ENCODE results near the gene DARS1.

DARS1 gene

DNA sequence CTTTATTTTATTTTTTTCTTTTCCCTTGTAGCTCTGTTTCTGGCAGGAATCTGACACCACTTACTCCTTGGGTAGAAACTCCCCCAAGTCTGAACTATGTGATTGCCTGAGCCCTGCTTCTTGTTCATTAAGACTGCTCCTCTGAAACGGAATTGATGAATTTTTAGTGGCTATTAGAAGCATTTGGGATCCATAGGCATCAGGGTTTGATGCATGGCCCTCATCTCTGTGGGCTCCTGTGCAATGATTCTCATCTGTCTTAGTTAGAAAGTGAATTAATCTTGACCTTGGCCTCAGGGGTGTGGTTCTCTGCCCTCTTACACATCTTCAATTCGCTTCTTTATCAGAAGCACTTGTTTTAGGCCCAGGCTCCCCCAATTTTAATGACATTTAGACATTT is 31.0 kb upstream of the DARS1 start:
- DNase-seq (ENCODE audit: low read depth in 2 of 2, low spot score in 1 of 2), result no peak

DNA sequence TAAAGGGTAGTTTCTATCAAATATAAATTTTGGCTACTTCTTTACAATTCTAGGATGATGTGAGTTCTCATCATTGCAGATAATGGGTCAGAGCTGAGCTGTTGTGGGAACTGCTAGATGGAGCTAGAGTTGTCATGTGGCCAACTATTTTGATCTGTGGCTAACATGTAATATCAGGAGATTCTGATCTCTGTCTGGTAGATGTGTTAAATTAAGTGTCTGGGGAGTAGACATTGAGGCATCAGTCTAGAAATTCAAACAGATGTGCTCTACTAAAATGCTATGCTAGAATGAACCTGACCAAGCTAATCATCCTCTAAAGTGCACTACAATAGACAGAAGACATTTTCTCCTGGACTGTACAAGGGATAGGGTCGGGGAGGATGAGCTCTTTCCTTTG is 30.3 kb upstream of the DARS1 start:
- no peak for DNase-seq (ENCODE audit: low read depth in 2 of 2, low spot score in 1 of 2)

DNA sequence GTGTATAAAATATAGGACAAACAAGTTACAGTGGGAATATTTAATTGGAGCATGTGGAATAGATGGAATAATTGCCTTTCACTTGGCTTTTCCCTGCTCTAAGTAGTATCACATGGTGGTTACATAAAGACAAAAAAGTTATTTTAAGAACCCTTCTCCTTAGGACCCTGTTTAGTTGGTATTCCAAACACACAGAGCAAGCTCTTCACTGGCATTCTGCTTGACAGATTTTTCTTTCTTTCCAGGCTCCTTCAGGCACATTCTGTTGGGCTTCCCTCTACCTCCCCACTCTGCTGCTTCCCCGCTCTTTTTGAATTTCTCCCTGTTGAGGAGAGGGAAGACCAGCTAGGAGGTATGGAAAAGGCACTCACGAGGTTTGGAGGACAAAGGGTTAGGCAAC is 29.0 kb upstream of the DARS1 start:
- no peak for DNase-seq (ENCODE audit: low read depth in 2 of 2, low spot score in 1 of 2)

DNA sequence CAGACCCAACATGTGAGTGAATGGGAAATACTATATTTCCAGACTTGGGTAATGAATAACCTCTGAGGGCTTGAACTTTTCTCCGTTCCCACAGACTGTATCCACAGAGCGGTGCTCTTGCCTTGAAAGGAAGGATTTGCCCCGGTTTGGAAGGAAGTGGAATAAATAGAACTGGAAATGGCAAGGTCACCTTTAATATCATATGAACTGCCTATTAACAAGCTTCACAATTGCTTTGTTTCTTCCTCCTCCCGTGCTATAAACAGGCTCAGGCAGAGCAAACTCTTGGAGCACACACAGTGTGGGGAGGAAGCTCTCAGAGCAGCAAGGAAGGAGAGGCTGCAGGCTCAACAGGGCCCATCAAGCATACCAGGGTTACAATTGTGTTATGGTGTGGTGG is 28.5 kb upstream of the DARS1 start:
- DNase-seq (ENCODE audit: low read depth in 2 of 2, low spot score in 1 of 2), result no peak

DNA sequence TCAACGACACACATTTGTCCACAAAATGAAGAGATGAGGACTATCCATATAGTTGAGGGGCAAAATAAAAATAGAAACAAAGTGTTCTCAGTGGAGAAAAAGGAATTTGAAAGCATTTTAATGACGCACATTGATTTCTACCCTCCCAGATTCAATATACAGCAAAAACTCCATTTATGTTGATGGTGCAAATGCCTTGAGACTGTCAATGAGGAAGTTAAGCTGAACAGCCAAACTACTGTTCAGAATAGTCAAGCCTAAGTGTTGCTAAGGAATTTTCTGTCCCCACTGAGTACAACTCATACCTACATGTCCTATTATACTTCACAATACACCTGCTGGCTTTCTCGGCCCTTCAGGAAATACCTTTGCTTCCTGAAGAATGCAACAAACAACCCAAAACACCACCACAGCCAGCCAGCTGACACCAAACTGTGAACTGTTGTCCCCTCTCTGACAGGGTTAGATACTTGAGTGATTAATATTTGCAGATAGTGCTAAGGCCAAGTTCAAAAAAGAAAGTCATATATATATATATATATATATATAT is 27.8 kb upstream of the DARS1 start:
- DNase-seq (ENCODE audit: low read depth in 2 of 2, low spot score in 1 of 2), result no peak

- no peak for DNase-seq (ENCODE audit: low read depth in 2 of 2, low spot score in 1 of 2)
Measured at GRCh38 chr2:136012315-136012714, 26.9 kb upstream of the DARS1 start.

DNA sequence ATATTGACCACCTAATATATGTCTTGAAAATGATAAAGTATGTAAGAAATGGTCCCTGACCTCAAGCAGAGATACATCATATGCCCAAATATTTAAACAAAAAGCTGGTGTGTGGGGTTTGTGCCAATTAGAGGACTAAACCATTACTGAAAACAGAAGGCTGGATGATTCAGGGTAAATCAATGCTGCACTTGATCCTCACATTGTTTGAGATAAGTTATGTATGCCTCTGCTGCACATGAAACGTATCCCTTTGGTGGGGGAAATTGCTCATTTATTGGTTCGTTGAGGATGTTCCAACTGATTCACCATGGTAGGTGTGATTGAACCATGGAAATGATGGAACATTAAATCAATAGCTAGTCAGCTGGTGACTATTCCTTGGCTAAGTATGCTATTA is 24.7 kb upstream of the DARS1 start:
- DNase-seq (ENCODE audit: low read depth in 2 of 2, low spot score in 1 of 2), result no peak

DNA sequence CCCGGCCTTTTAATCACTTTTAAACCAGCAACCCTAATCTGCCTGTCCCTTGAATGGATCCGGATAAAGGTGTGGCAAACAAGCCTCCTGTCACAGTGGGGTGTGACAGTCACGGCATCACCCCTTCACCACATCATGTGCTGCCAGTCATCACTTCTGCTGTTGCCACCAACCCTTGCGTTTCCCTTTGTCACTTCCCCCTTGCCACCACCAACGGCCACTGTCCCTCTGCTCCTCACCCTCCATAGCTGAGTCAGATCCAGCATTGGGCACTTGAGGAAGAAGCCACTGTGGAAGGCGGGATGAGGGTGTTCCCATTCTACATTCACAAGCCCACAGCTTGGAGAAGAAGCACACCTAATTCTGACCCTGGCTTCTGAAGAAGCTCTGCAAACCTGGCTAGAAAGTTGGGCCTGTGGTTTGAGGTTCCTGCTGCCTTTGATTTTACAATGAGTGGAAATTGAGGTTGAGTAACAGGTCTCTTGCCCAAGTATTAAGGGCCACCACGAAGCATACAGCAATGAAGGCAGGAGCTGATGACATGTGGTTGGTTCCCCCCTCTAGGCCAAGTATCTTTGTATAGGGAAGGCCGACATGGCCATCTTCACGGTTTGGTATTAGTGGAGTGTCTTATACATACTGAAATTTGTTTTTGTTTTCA is 22.9 kb upstream of the DARS1 start:
- DNase-seq (ENCODE audit: low read depth in 2 of 2, low spot score in 1 of 2), result peak; percentile 28 to 40

- no peak for DNase-seq (ENCODE audit: low read depth in 2 of 2, low spot score in 1 of 2)
Measured at GRCh38 chr2:136006658-136007057, 21.2 kb upstream of the DARS1 start.

DNA sequence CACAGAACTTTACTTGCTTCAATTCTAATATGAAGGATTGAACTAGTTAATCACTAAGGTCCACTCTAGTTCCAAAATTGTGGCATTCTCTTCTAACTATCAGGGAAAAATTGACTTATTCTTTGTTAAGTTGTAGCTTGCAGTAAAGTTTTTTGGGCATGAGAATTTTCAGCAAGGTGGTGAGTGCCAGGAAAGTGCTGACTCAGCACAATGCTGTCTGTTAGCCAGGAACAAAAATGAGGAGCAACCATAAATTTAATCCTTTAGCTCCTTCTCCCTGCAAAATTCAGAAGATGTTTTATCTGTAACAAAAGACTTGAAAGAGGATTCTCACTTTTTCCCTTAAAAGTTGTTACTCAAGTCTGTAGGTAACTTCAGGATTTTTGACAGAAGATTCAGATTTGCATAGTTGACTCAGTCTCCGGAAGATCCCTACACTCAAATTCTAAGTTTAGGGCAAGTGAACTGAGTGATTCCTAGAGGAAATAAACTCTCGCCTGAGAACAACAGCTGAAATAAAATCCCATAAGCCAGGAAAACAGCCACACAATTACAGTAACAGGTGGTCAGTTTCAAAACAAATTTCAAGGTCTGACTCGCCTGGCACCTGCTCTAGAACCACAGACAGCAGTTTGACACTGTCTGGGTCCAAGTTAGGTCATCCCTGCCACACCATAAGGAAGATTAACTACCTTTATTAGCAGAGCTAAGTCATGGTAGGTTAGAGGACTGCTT is 20.2 kb upstream of the DARS1 start:
- no peak for DNase-seq (ENCODE audit: low read depth in 2 of 2, low spot score in 1 of 2)

- no peak for DNase-seq (ENCODE audit: low read depth in 2 of 2, low spot score in 1 of 2)
Measured at GRCh38 chr2:136004965-136005364, 19.5 kb upstream of the DARS1 start.

DNA sequence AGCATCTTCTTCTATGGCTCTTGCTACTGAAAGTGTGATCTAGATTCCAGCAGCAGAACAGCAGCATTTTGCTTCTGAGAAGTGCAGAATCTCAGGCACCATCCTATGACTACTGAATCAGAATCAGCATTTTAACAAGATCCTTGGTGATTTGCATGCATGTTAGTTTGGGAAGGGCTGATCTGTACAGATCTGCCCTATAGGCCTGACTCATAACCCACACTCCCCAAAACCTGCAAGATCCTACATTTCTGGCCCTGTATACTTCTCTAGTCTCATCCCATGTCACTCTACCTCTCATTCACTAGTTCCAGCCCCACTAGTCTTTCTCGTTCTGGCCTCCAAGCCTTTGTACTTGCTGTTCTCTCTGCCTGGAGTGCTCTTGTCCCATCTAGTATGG is 15.7 kb upstream of the DARS1 start:
- no peak for DNase-seq (ENCODE audit: low read depth in 2 of 2, low spot score in 1 of 2)

- DNase-seq (ENCODE audit: low read depth in 2 of 2, low spot score in 1 of 2), result no peak
Measured at GRCh38 chr2:136000502-136000901, 15.1 kb upstream of the DARS1 start.

- DNase-seq (ENCODE audit: low read depth in 2 of 2, low spot score in 1 of 2), result no peak
Measured at GRCh38 chr2:135999899-136000298, 14.5 kb upstream of the DARS1 start.

DNA sequence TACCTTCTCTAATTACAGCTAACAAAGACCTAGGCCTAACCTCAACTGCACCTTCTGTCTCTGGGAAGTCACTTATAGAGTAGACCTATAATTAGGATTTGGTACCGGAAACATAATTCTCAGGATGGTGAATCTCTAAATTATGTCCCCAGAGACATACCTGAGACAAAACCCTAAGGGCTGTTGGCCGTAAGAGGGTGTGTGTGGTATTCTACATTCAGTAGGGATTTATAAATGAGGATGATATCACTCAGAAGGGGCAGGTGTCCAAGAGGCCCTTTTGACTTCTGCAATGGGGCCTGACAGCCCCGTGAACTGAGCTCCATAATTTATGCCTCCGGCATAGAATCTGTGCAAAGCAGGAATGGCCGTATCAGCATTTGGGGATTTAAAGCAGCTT is 13.5 kb upstream of the DARS1 start:
- DNase-seq (ENCODE audit: low read depth in 2 of 2, low spot score in 1 of 2), result no peak

GRCh38 chr2:135997380-135997779 is 12.0 kb upstream of the DARS1 start:
- DNase-seq (ENCODE audit: low read depth in 2 of 2, low spot score in 1 of 2), result no peak

DNA sequence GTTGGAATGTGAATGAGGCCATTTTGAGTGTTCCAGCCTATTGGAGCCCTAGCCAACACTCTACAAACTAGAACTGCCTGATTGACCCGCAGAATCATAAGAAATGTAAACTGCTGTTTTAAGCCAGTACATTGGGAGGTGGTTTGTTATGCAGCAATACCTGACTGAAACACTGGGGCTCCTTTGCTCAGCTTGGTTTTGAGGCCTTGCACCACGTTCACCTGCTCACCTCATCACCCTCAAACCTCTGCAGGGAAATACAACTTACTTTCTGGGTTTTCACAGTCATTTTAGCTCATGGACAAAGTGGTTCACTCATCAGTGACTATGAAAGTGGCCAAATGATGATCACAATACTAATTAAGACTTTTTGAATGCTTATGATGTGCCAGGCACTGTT is 10.9 kb upstream of the DARS1 start:
- DNase-seq (ENCODE audit: low read depth in 2 of 2, low spot score in 1 of 2), result no peak

- DNase-seq (ENCODE audit: low read depth in 2 of 2, low spot score in 1 of 2), result no peak
Measured at GRCh38 chr2:135994281-135994680, 8.9 kb upstream of the DARS1 start.

GRCh38 chr2:135993421-135993820 is 8.0 kb upstream of the DARS1 start:
- DNase-seq (ENCODE audit: low read depth in 2 of 2, low spot score in 1 of 2), result no peak

DNA sequence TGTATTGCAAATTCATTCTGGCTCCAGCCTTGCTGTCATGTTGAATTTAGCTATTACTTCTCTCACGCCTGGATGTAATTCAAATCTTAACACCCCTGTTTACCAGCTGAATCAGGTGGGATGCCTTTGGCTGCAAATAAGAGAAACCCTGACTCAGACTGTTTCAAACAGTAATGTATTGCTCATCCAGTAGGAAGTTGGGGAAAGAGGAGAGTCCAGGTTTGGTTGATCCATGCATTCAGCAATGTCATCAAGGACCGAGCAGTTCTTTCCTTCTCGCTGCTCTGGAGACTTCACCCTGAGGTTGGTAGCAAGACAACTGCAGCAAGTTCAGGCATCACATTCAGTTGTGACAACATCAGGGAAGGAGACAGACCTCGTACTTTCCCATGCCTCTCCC is 6.4 kb upstream of the DARS1 start:
- no peak for DNase-seq (ENCODE audit: low read depth in 2 of 2, low spot score in 1 of 2)

GRCh38 chr2:135987441-135987840 is 2.0 kb upstream of the DARS1 start:
- DNase-seq (ENCODE audit: low read depth in 2 of 2, low spot score in 1 of 2), result no peak

DNA sequence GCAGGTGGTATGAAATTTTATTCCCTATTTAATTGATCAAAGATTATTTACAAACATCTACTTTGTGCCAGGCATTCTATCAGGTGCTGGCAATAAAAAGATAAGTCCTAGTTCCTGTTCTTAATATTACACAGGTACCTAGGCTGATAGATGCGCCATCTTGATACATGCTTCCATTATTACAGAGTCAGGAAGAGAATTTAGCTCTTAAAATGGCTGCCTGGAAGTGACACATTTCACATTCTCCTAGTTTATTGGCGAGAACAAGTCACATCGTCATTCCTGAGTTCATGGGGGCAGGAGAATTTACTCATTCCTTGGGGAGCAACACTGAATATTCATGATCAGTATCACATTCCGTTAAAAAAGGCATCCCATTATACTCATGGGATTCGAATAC is 1.1 kb upstream of the DARS1 start:
- no peak for DNase-seq (ENCODE audit: low read depth in 2 of 2, low spot score in 1 of 2)

Measured in stimulated activated CD8-positive, alpha-beta memory T cell treated with anti-CD3 and anti-CD28 coated beads, Interleukin-4, amount 100 ng/mL, for 4 hours (primary cell).